HG03521 (cell line): Measurements from ENCODE around the gene LYPD8.
A peak's percentile ranks its signal among the peaks of the same experiment; 100 is the strongest.
"Not testable (repeated sequence)": the region's sequence is repeated elsewhere in the genome, so short reads cannot be mapped to it uniquely, and the experiment has no call there.

Experiments used
- ATAC-seq: cut with Tn5 transposase; IDR thresholded peaks from one replicate; pipeline ENCODE4 v1.9.1; 2021; ENCODE audit warnings: mild to moderate bottlenecking, moderate library complexity; ENCODE audit not compliant: unreplicated experiment

Gene LYPD8

GRCh38 chr1:248755517-248755916 lies at the start of gene LYPD8:
Gene LYPD8, minus strand, starts transcription at chr1:248755759. Its CDS starts 4,678 bp downstream, at chr1:248751081.
- no peak for ATAC-seq

- ATAC-seq, result peak; percentile 72
Observed at GRCh38 chr1:248804771-248805681, 49.5 kb upstream of the LYPD8 start.

GRCh38 chr1:248803501-248803900 lies 47.9 kb upstream of the LYPD8 start:
- ATAC-seq, result not testable (repeated sequence)

GRCh38 chr1:248802454-248802853 lies 46.9 kb upstream of the LYPD8 start:
- ATAC-seq, result no peak

- no peak for ATAC-seq
Observed at GRCh38 chr1:248800459-248800858, 44.9 kb upstream of the LYPD8 start.

GRCh38 chr1:248798791-248799190 lies 43.2 kb upstream of the LYPD8 start:
- no peak for ATAC-seq

GRCh38 chr1:248794663-248795062 lies 39.1 kb upstream of the LYPD8 start:
- not testable (repeated sequence) for ATAC-seq

- ATAC-seq, result peak; percentile 80
Observed at GRCh38 chr1:248793592-248793991, 38.0 kb upstream of the LYPD8 start.

- no peak for ATAC-seq
Observed at GRCh38 chr1:248792342-248792741, 36.8 kb upstream of the LYPD8 start.

GRCh38 chr1:248791010-248791409 lies 35.5 kb upstream of the LYPD8 start:
- no peak for ATAC-seq

GRCh38 chr1:248790456-248790855 lies 34.9 kb upstream of the LYPD8 start:
- ATAC-seq, result no peak

- ATAC-seq, result not testable (repeated sequence)
Observed at GRCh38 chr1:248789337-248789736, 33.8 kb upstream of the LYPD8 start.

- ATAC-seq, result no peak
Observed at GRCh38 chr1:248788327-248788726, 32.8 kb upstream of the LYPD8 start.

- ATAC-seq, result no peak
Observed at GRCh38 chr1:248787430-248787829, 31.9 kb upstream of the LYPD8 start.

- no peak for ATAC-seq
Observed at GRCh38 chr1:248786156-248786555, 30.6 kb upstream of the LYPD8 start.

GRCh38 chr1:248783367-248783766 lies 27.8 kb upstream of the LYPD8 start:
- ATAC-seq, result no peak

GRCh38 chr1:248782416-248783141 lies 27.0 kb upstream of the LYPD8 start:
- no peak for ATAC-seq

- ATAC-seq, result no peak
Observed at GRCh38 chr1:248779350-248779749, 23.8 kb upstream of the LYPD8 start.

GRCh38 chr1:248778906-248779305 lies 23.3 kb upstream of the LYPD8 start:
- no peak for ATAC-seq

- ATAC-seq, result no peak
Observed at GRCh38 chr1:248776991-248777390, 21.4 kb upstream of the LYPD8 start.

- ATAC-seq, result no peak
Observed at GRCh38 chr1:248775441-248775840, 19.9 kb upstream of the LYPD8 start.

- no peak for ATAC-seq
Observed at GRCh38 chr1:248759644-248760043, 4.1 kb upstream of the LYPD8 start.
